ENCODE results near the gene MEPCE. TPM values are rescaled to one million over a fixed set of nuclear protein-coding genes. Genes with fewer than 3 reads are reported as not detected.

MEPCE gene
- total and polyA plus RNA-seq, 2 of the 8 experiments (the other 6 are each of a cell fraction or from before 2014, with no cell fraction given) = 22.8 to 48.8 TPM

DNA sequence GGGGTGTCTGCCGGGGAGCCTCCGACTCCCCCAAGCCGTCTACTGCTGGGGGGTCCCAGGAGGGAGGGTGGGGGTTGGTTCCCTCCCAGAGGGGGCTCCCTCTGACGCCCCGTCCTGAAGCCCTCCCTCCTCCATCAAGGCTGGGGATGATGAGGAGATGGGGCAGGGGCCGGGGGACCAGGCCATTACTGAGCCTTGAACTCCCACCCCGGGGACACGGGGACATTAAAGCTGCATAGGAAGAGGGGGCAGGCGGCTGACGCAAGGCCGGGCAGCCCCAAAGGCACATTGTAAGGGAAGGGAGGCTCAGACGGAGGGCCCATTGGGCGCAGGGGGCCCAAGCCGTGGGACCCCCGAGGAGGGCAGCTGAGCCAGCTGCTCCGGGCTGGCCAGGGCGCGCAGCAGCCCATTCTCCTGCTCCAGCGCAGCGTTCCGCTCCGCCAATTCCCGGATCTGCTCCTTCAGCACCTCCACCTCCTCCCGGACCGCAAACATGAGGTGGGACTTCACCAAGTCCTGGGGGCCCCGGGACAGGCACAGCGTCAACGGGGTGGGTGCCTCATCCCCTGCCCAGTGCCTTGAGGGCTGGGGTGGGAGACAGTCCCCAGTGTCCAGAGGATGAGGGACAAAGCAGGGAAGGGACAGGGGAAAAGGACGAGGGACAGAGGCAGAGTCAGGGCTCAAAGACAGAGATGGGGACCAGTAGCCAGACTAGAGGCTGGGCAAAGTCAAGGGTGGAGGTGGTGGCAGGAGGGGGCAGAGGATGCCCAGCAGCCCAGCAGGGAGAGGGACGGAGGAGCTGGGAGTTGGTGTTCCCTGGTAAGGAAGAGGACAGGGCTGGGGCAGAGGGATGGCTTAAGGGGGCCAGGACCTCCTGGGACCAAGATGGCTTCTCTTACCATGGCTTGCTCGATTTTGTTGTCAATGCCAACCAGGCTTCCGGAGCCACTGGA lies 37.3 kb downstream of the MEPCE start (continued):
- TF ChIP-seq, protein P1, sequence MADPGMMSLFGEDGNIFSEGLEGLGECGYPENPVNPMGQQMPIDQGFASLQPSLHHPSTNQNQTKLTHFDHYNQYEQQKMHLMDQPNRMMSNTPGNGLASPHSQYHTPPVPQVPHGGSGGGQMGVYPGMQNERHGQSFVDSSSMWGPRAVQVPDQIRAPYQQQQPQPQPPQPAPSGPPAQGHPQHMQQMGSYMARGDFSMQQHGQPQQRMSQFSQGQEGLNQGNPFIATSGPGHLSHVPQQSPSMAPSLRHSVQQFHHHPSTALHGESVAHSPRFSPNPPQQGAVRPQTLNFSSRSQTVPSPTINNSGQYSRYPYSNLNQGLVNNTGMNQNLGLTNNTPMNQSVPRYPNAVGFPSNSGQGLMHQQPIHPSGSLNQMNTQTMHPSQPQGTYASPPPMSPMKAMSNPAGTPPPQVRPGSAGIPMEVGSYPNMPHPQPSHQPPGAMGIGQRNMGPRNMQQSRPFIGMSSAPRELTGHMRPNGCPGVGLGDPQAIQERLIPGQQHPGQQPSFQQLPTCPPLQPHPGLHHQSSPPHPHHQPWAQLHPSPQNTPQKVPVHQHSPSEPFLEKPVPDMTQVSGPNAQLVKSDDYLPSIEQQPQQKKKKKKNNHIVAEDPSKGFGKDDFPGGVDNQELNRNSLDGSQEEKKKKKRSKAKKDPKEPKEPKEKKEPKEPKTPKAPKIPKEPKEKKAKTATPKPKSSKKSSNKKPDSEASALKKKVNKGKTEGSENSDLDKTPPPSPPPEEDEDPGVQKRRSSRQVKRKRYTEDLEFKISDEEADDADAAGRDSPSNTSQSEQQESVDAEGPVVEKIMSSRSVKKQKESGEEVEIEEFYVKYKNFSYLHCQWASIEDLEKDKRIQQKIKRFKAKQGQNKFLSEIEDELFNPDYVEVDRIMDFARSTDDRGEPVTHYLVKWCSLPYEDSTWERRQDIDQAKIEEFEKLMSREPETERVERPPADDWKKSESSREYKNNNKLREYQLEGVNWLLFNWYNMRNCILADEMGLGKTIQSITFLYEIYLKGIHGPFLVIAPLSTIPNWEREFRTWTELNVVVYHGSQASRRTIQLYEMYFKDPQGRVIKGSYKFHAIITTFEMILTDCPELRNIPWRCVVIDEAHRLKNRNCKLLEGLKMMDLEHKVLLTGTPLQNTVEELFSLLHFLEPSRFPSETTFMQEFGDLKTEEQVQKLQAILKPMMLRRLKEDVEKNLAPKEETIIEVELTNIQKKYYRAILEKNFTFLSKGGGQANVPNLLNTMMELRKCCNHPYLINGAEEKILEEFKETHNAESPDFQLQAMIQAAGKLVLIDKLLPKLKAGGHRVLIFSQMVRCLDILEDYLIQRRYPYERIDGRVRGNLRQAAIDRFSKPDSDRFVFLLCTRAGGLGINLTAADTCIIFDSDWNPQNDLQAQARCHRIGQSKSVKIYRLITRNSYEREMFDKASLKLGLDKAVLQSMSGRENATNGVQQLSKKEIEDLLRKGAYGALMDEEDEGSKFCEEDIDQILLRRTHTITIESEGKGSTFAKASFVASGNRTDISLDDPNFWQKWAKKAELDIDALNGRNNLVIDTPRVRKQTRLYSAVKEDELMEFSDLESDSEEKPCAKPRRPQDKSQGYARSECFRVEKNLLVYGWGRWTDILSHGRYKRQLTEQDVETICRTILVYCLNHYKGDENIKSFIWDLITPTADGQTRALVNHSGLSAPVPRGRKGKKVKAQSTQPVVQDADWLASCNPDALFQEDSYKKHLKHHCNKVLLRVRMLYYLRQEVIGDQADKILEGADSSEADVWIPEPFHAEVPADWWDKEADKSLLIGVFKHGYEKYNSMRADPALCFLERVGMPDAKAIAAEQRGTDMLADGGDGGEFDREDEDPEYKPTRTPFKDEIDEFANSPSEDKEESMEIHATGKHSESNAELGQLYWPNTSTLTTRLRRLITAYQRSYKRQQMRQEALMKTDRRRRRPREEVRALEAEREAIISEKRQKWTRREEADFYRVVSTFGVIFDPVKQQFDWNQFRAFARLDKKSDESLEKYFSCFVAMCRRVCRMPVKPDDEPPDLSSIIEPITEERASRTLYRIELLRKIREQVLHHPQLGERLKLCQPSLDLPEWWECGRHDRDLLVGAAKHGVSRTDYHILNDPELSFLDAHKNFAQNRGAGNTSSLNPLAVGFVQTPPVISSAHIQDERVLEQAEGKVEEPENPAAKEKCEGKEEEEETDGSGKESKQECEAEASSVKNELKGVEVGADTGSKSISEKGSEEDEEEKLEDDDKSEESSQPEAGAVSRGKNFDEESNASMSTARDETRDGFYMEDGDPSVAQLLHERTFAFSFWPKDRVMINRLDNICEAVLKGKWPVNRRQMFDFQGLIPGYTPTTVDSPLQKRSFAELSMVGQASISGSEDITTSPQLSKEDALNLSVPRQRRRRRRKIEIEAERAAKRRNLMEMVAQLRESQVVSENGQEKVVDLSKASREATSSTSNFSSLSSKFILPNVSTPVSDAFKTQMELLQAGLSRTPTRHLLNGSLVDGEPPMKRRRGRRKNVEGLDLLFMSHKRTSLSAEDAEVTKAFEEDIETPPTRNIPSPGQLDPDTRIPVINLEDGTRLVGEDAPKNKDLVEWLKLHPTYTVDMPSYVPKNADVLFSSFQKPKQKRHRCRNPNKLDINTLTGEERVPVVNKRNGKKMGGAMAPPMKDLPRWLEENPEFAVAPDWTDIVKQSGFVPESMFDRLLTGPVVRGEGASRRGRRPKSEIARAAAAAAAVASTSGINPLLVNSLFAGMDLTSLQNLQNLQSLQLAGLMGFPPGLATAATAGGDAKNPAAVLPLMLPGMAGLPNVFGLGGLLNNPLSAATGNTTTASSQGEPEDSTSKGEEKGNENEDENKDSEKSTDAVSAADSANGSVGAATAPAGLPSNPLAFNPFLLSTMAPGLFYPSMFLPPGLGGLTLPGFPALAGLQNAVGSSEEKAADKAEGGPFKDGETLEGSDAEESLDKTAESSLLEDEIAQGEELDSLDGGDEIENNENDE (IDR thresholded peaks at IDR 0.05; ENCODE audit: insufficient replicate concordance, low read length) = no peak
- TF ChIP-seq CHD2 (IDR thresholded peaks at IDR 0.05; ENCODE audit: low read length) (no peak), PHF8 (conservative IDR thresholded peaks at IDR 0.05; ENCODE audit: low read depth, low read length) (no peak), MAX (IDR thresholded peaks at IDR 0.05) (no peak), POLR2A (IDR thresholded peaks at IDR 0.05; ENCODE audit: control extremely low read depth in 1 of 2, low read depth in 2 of 2, low read length in 2 of 2) (no peak), HDAC6 (IDR thresholded peaks at IDR 0.05; ENCODE audit: low read depth, low read length) (no peak)

Data from H1 (cell line).